ENCODE data around the gene ZNF646.
A peak's percentile ranks its signal among the peaks of the same experiment; 100 is the strongest.

The ZNF646 gene, protein sequence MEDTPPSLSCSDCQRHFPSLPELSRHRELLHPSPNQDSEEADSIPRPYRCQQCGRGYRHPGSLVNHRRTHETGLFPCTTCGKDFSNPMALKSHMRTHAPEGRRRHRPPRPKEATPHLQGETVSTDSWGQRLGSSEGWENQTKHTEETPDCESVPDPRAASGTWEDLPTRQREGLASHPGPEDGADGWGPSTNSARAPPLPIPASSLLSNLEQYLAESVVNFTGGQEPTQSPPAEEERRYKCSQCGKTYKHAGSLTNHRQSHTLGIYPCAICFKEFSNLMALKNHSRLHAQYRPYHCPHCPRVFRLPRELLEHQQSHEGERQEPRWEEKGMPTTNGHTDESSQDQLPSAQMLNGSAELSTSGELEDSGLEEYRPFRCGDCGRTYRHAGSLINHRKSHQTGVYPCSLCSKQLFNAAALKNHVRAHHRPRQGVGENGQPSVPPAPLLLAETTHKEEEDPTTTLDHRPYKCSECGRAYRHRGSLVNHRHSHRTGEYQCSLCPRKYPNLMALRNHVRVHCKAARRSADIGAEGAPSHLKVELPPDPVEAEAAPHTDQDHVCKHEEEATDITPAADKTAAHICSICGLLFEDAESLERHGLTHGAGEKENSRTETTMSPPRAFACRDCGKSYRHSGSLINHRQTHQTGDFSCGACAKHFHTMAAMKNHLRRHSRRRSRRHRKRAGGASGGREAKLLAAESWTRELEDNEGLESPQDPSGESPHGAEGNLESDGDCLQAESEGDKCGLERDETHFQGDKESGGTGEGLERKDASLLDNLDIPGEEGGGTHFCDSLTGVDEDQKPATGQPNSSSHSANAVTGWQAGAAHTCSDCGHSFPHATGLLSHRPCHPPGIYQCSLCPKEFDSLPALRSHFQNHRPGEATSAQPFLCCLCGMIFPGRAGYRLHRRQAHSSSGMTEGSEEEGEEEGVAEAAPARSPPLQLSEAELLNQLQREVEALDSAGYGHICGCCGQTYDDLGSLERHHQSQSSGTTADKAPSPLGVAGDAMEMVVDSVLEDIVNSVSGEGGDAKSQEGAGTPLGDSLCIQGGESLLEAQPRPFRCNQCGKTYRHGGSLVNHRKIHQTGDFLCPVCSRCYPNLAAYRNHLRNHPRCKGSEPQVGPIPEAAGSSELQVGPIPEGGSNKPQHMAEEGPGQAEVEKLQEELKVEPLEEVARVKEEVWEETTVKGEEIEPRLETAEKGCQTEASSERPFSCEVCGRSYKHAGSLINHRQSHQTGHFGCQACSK (N-terminal part only)

DNA sequence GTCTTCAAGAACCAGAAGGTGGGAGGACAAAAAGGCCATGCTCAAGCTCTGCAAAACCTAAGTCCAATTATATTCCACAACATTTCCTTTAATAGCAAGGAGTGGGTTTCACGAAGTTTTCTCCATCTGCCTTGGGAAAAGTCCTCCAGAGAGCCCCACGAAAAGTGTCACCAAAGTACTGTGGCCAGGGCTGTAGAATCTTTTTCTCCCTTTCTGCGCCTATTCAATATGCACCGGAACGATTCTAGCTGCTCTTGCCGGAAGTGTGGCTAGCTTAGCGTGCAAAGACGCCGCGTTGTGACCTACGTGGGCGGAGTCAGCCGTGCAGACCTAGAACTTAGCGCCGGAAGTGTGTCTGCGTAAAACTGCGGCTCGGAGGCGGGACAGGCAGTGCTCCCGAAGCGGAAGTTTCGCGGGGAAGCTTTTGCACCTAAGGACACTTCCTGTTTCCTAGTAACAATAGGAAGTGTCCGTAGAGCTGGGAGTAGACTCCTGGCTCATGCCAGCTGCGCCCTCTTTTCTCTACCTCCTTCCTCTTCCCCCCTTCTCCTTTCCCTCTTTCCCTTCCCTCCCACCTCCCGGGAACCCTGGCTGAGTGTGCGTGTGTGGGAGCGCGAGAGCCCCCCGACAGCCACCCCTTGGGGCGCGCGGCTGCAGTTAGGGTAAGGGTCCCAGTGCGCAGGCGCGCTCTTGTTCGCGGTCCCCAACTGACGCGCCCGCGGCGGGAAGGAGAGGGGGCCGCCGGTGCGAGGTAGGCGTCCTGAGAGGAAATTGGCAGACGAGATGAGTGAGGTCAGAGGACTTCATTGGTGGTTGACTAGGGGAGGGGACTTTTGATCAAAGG, at the start of gene ZNF646, which contains the start of gene ZNF668:
TSS of gene ZNF646 (plus strand) at position 453 of the 844 bp plus-strand sequence. CDS start 1,903 bp downstream, outside the sequence.
TSS of gene ZNF668 (minus strand) at position 271 of the 844 bp plus-strand sequence. CDS start 9,781 bp downstream, outside the sequence.
- DNase-seq (ENCODE audit: low spot score), result peak; percentile 99

DNA sequence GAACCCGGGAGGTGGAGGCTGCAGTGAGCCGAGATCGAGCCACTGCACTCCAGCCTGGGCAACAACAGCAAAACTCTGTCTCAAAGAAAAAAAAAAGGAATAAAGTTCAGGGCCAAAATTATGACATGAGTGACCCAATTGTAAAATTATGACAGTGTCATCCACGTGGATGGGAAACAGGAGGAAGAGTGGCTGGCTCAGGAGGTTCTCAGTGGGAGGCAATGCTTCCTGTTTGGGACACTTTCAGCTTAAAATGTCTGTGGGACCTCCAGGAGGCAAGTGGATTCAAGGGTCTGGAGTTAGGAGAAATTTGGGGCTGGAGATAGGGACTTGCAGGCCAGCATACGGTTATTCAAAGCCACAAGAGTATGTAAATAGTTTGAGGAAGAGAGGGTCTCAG, 48.9 kb upstream of the ZNF646 start:
- no peak for DNase-seq (ENCODE audit: low spot score)

DNA sequence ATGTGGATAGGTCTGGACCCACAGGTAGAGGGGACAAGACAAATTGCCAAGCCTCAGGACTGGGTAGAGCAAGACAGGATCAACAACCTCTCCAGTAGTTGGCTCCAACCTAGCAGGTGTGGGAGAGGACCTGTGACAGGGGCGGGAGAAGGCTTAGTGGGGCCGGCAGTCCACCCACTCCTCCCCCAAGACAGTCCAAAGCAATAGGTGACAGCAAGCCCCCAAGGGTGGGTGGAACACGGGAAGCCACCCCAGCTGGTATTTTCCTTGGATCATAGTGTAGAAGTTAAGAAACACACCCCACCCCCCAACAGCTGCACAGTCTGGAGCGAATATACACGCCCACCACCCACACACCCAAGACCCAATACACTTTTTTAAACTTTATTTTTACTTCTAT, 45.0 kb upstream of the ZNF646 start:
- DNase-seq (ENCODE audit: low spot score), result no peak

DNA sequence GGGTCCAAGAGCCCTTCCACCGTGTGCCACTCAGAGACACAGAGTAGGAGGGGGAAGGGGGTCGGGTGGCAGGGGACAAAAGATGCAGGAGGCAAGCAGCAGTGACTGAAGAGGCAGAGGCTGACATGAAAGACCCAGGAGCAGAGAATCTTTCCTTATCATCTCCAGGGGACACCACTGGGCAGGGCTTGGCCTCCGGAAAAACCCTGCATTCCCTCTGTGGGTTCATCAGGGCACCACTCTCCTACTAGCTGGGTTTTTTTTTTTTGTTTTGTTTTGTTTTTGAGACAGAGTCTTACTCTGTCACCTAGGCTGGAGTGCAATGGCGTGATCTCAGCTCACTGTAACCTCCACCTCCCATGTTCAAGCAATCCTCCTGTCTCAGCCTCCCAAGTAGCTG, 42.9 kb upstream of the ZNF646 start:
- no peak for DNase-seq (ENCODE audit: low spot score)

DNA sequence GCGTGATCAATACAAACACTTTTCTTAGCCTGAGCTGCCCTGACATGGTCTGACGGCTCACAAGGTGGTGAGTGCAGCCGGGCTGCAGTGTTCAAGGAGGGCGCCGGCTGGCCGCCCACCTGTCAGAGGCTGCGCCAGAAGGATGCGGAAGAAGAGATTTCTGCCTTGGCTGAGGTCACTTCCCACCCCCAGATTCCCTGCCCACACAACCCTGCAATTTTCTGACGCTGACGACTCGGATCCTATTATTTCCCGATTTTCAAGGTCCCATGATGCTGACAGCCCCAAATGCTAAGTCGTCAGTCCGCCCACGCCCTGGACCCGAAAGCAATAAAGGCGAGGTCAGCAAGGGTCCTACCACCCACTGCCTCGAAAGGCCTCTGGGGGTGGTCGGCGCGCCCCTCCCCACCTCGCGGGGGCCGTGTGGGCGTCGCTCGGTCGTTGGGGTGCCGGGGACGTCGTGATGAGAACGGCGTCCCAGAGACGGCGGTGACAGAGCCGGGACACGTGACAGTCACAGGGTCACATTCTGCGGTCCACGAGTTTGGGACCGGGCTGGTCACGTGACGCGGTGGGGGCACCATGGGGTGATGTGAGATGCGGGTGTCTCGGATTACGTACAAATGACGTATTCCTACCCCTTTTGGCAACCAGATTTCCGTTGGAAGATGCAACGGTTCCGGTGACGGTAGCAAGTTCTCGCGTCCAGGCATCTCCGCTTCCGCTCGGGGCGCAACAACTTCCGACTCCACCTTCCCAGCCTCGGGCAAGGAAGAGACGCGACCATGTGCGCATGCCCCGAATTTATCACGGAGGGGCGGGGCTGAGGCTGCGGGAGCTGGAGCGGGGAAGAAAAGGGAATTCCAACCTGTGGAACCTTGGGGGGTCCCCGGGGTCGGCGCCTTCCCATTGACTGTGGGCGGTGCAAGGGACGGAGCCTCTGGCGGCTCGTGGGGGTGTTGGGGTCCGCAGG, 41.2 kb upstream of the ZNF646 start, which contains the start of gene STX4:
TSS of gene STX4 (plus strand) at position 823 of the 973 bp plus-strand sequence. CDS start 248 bp downstream, outside the sequence.
- DNase-seq (ENCODE audit: low spot score), result peak; percentile 97

DNA sequence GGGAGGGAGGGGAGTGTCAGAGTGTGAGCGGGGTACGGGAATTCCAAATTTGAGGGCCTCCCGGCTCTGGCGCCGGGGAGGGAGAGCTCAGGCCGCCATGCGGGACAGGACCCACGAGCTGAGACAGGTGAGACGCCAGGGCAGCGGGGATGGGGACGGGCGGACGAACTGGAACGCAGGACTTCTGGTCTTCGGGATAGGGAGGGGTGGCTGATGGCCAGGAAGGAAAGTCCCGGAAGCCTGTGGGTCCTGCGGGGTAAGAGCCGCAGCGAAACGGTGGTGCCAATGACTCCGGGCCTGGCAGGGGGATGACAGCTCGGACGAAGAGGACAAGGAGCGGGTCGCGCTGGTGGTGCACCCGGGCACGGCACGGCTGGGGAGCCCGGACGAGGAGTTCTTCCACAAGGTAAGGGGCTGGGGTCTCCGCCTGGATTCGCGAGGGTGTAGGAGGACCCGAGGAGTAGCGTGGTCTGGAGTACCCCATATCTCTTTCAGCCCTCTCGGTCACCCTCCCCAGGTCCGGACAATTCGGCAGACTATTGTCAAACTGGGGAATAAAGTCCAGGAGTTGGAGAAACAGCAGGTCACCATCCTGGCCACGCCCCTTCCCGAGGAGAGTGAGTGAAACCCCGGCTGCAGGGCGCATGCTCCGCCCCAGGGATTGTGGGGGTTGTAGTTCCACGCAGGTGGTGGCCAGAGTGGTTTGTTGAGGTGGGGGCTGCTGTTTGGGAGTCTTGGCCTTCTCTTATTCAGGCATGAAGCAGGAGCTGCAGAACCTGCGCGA, 40.3 kb upstream of the ZNF646 start:
- peak; percentile 78 for DNase-seq (ENCODE audit: low spot score)

DNA sequence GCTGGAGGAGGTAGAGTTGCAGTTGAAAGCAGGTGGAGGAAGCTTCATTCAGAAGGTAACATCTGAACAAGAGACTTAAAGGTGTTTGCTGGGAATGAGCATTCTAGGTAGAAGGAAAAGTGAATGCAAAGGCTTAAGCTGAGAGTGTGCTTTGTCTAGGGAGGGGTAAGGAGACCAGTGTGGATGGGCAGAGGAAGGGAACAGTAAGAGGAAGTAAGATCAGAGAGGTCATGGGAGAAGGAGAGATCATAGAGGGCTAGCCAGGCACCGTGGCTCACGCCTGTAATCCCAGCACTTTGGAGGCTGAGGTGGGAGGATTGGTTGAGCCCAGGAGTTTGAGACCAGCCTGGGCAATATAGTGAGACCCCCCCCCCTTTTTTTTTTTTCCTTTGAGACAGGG, 37.5 kb upstream of the ZNF646 start:
- no peak for DNase-seq (ENCODE audit: low spot score)

DNA sequence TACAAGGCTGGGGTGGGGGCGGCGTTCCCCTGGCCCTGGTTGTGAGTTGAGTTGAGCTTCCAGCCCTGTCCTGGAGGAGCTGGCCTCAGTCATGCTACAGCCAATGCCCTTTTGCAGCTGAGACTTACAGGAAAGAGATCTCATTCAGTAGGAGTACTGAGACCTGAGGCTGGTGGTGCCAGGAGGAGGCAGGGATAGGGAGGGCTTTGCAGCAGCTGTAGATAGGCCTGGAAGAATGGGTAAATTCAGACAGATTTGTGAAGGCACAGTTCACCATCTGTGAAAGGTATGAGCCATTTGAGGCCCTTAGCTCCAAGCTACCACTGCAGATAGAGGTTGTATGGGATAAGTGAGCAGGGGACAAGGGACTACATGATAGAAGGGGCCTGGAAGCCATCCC, 35.2 kb upstream of the ZNF646 start:
- DNase-seq (ENCODE audit: low spot score), result no peak

DNA sequence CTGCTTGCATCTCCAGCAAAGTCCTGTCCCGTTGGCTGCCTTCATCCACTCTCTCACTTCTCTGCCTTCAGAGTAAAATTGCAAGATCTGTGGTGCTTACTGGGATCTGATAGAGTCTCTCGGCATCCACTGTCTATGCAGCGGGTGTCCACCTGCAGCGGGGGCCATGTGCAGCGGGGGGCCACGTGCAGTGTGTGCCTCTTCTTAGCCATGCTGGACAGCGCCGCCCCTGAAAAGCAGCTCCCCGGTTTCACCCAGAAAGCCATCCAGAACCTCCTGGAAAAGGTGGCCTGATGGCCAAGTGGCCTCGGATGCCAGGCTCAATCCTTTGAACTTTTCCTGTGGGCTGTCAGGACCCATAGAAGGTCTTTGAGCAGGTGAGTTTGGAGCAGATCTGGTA, 31.4 kb upstream of the ZNF646 start:
- no peak for DNase-seq (ENCODE audit: low spot score)

DNA sequence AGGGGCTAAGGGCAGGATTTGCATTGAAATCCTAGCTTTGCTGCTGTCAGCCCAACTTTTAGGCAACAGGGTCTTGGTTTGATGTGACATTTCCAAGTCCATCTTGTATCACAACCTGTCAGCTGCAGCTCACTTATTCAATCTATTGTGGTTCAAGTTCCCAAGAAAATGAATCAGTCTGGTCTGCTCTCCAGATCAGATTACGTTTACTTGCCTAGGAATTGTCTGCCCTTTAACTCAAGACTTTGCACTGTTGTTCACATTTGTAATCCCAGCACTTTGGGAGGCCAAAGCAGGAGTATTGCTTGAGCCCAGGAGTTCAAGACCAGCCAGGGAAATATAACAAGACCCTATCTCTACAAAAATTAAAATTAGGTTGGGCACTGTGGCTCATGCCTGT, 30.9 kb upstream of the ZNF646 start:
- no peak for DNase-seq (ENCODE audit: low spot score)

DNA sequence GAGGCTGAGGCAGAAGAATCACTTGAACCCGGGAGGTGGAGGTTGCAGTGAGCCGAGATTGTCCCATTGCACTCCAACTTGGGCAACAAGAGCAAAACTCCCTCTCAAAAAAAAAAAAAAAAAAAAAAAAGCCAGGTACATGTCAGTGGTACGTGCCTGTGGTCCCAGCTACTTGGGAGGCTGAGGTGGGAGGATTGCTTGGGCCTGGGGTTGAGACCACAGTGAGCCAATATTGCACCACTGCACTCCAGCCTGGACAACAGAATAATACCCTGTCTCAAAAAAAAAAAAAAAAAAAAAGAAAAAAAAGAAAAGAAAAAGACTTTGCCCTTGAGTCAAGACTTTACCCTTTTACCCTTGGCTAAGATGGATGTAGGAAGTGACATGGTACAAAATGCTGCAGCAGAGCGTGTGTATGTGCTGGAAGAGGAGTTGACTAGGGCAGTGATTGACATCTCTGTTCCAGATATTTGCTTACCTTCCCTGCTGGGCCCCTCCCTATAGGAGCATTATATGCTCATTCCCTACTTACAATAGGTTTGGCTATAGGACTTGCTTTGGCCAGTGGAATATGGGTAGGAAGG, 30.2 kb upstream of the ZNF646 start:
- DNase-seq (ENCODE audit: low spot score), result no peak

DNA sequence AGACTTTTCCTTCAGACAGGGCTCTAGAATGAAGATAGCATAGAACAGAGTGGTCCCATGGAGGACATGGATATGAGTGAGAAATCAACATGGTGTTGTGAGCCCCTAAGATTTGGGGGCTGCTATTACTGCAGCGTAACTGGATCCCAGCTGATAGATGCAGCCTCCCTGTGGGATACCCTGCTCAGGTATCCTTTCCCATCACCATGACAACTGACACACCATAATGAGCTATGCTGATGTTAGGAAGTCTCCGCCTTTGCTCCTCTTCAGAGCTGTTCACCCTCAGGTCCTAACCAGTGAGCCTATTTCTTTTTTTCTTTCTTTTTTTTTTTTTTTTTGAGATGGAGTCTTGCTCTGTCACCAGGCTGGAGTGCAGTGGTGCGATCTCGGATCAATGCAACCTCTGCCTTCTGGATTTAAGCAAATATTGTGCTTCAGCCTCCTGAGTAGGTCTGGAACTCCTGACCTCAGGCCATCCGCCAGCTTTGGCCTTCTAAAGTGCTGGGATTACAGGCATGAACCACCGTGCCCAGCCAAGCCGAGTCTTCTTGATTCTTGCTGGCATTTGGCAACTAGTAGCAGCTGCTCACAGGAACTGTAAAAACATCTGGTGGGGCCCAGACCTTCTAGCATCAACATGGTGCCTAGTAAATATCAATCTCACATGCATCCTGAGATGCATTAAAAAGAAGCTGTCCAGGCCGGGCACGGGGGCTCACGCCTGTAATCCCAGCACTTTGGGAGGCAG, 23.8 kb upstream of the ZNF646 start:
- DNase-seq (ENCODE audit: low spot score), result no peak

DNA sequence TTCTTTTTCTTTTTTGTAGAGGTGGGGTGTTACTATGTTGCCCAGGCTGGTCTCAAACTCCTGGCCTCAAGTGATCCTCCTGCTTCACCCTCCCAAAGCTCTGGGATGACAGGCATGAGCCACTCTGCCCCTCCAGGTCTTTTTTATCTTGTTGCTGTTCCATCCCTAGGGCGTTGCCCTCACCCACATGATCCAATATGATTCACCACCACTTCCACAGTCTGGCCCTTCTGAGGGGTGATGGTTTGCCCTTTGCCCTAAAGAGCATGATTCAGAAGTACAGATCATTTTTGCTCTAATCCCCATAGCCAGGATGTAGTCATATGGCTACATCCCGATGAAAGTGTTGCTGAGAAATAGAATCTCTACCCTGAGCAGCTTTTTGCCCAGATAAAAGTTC, 22.1 kb upstream of the ZNF646 start:
- peak; percentile 96 for DNase-seq (ENCODE audit: low spot score)

DNA sequence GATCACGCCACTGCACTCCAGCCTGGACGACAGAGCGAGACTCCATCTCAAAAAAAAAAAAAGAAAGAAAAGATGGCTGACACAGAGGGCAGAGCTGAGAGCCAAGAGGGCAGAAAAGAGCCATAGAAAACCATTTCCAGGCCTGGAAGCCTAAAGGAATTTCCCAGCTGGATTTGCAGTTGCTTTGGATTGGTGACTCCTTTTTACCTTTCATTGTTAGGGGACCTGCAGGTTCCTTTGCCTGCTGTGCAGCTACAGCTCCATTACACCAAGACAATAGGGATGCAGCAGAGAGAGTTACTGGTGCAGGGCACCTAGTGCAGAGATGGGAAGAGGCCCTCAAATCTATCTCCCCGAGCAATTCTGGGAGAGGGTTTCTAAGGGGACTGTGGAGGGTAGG, 18.6 kb upstream of the ZNF646 start:
- no peak for DNase-seq (ENCODE audit: low spot score)

DNA sequence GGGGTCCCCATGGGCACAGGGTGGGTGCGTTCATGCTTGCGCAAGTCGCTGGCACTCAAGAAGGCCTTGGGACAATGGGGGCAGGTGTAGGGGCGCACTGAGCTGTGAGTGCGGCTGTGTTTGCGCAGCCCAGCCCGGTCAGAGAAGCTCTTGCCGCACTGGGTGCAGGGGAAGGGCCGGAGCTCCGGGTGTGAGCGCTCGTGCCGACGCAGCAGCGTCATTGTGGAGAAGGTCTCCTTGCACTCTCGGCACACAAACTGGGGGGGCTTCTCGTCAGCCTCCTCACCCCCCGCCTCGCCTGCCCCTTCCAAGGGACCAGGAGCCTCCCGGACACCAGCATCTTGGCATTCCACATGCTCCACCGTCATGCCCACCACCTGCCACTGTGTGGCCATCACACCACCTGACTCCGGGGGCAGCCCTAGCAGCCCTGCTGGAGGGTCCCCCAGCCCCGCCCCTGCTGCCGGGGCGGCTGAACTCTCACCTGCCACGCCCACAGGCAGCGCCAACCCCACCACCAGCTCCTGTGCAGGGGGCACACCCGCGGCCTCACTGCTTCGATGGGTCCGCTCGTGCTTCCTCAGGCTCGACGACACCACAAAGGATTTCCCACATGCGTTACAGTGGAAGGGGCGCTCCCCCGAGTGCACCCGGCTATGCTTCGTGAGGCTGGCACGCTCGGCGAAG, 13.0 kb upstream of the ZNF646 start:
- no peak for DNase-seq (ENCODE audit: low spot score)

DNA sequence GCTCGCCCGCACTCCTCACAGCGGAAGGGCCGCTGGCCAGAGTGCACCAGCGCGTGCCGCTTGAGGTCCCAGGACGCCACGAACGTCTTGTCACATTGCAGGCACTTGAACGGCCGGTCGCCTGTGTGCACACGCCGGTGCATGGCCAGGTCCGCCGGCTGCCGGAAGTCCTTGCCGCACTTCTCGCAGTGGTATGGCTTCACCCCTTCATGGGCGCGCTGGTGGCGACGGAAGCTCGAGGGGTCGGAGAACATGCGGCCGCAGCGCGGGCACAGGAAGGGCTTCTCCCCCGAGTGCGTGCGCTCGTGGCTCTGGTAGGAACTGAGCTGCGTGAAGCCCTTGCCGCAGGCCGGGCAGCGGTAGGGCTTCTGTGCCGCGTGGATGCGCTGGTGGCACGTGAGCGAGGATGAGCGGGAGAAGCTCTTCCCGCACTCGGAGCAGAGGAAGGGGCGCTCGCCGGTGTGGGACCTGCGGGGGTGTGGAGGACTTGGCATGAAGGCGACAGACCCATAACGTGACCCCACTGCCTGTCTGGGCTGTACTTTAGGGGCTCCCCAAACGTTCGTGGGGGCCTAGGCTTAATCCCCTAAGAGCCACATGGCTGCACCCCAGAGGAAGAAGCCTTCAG, 12.3 kb upstream of the ZNF646 start:
- no peak for DNase-seq (ENCODE audit: low spot score)

DNA sequence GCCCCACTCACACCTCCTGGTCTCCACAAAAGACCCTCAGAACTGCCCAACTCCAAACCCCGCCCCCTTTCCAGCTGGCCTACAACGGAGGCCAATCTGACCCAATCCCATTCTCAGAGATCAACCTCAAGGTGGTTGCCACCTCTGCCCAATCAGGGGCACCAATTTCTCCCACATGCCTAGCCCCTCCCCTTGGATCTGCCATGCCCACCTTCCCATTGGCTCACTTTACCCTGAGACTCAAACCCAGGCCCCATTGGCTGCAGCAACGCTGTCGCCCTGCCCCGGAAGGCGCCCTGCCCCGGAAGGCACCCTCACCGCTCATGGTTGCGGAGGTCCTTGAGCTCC, 10.8 kb upstream of the ZNF646 start:
- DNase-seq (ENCODE audit: low spot score), result no peak

Data from kidney tubule cell (primary cell).